PC-3 (cell line): ENCODE measurements around the gene GMDS. TPM values are rescaled to one million over a fixed set of nuclear protein-coding genes. Genes with fewer than 3 reads are reported as not detected.

Source experiments
- ATAC-seq: fragments of 200-7000 bp; cut with Tn5 transposase; 2 replicates; pipeline ENCODE4 v1.9.1; 2020; ENCODE audit warnings: mild to moderate bottlenecking, moderate library complexity
- BruUV-seq: library from RNA; stranded (reverse); fragments of 400-500 nt; replicated peaks from 2 replicates; lab custom pipeline; 2021; lab: Mats Ljungman, UMichigan
- CTCF ChIA-PET: fragments of 300-600 bp; sonication (Branson Sonifier 250); formaldehyde crosslinking; loops from one replicate; lab custom pipeline; 2022; ENCODE audit warnings: antibody characterized with exemption; lab: Charles Lee
- POLR2A ChIA-PET: fragments of 300-600 bp; sonication (Branson Sonifier 250); formaldehyde crosslinking; loops from one replicate; lab custom pipeline; 2022; ENCODE audit warnings: antibody characterized with exemption; ENCODE audit not compliant: unreplicated experiment; lab: Charles Lee
- DNase-seq: peaks from one replicate; pipeline ENCODE4 v3.0.0-alpha.2; 2015
- H2AFZ ChIP-seq: fragments of 300-600 bp; sonication (generic); 2 replicates; pipeline ENCODE4 v1.6.0; 2016; ENCODE audit warnings: antibody characterized with exemption, low read length
- H3F3A ChIP-seq: fragments of 300-600 bp; sonication (generic); one replicate; pipeline ENCODE4 v1.6.0; 2017; ENCODE audit warnings: antibody characterized with exemption, low read length, control low read depth, mild to moderate bottlenecking; ENCODE audit not compliant: unreplicated experiment
- H3K27ac ChIP-seq: fragments of 300-600 bp; sonication (generic); 2 replicates; pipeline ENCODE4 v1.5.1; 2016; ENCODE audit warnings: mild to moderate bottlenecking, low read length
- H3K27me3 ChIP-seq: fragments of 300-600 bp; sonication (generic); 2 replicates; pipeline ENCODE4 v1.6.1; 2016; ENCODE audit warnings: low read length, mixed read lengths
- H3K36me3 ChIP-seq: fragments of 300-600 bp; sonication (generic); 2 replicates; pipeline ENCODE4 v1.6.1; 2016; ENCODE audit warnings: low read depth, mixed run types, low read length, mixed read lengths
- H3K4me1 ChIP-seq: fragments of 300-600 bp; sonication (generic); 2 replicates; pipeline ENCODE4 v1.5.1; 2016; ENCODE audit warnings: low read length; ENCODE audit not compliant: insufficient read depth
- H3K4me2 ChIP-seq: fragments of 300-600 bp; sonication (generic); 2 replicates; pipeline ENCODE4 v1.6.0; 2016; ENCODE audit warnings: low read length
- H3K4me3 ChIP-seq: fragments of 300-600 bp; sonication (generic); 2 replicates; pipeline ENCODE4 v1.5.1; 2016; ENCODE audit warnings: mild to moderate bottlenecking, low read length, mixed read lengths
- H3K79me2 ChIP-seq: fragments of 300-600 bp; sonication (generic); 2 replicates; pipeline ENCODE4 v1.6.1; 2017; ENCODE audit warnings: low read length, mixed read lengths
- H3K9ac ChIP-seq: fragments of 300-600 bp; sonication (generic); 2 replicates; pipeline ENCODE4 v1.6.0; 2016; ENCODE audit warnings: mild to moderate bottlenecking, low read length
- H3K9me2 ChIP-seq: fragments of 300-600 bp; sonication (generic); replicated peaks from 2 replicates; pipeline ENCODE4 v1.6.1; 2016; ENCODE audit warnings: mixed run types, low read length, mixed read lengths
- H3K9me3 ChIP-seq: fragments of 300-600 bp; sonication (generic); 2 replicates; pipeline ENCODE4 v1.6.1; 2016; ENCODE audit warnings: low read length, mixed read lengths
- H4K20me1 ChIP-seq: fragments of 300-600 bp; sonication (generic); 2 replicates; pipeline ENCODE4 v1.6.1; 2016; ENCODE audit warnings: low read length, mixed read lengths
- EZH2 ChIP-seq: fragments of 300-600 bp; sonication (generic); IDR thresholded peaks from one replicate; pipeline ENCODE4 v1.6.1; 2017; ENCODE audit warnings: antibody characterized with exemption, mild to moderate bottlenecking, low read length; ENCODE audit not compliant: unreplicated experiment
- EZH2phosphoT487 ChIP-seq: fragments of 300-600 bp; sonication (generic); IDR thresholded peaks from 2 replicates; pipeline ENCODE4 v1.6.1; 2018; ENCODE audit warnings: mild to moderate bottlenecking, antibody characterized with exemption, low read length, borderline replicate concordance
- intact Hi-C: fragments of 100-400 bp; cut with micrococcal nuclease; formaldehyde crosslinking; loops from 2 replicates; pipeline ENCODE4 v1.9.0; 2023
- total RNA-seq: library from RNA; depleted of rRNA; stranded (reverse); fragments of >200 nt; gene quantifications from 2 replicates; pipeline ENCODE4 v1.2.3, GENCODE V29; 2014
- TF ChIP-seq, protein P1 (sequence below): fragments of 300-600 bp; sonication (generic); conservative IDR thresholded peaks from 2 replicates; pipeline ENCODE4 v1.5.1; 2017; ENCODE audit warnings: antibody characterized with exemption, low read depth, mild to moderate bottlenecking, low read length

Gene GMDS
- total RNA-seq, 1 experiment from 2014 or later: 18.3 TPM

DNA sequence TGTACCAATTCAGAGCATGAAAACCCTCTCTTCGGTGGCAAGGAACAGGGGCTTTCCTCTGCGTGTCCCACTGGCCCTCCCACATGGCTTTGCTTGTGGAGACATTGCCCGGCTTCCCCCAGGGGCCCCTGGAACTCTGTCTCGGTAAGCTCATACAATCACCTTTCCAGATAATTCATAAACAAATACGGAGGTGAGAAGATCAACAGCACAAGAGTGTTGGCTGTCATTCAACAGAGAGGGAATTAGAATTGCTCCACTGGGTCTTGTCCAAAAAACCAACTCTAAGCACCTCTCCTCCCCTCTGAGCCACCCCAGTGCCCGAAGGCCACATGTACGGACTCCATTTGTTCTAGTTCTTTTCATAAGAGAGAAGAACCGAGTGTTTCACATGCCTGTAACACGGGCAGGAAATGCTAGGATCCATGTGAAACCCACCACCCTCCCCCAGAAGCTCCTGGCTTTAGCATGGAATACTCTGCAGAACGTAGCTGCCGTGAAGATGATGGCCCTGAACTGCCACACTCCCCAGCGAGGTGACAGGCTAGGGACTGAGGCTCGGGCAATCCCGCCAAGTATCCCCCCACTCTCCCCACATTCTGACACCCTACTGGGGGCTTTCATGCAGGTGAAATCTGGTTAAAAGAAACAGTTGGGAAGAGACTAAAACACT is 660.3 kb downstream of the GMDS start:
- intact Hi-C loops: no loop called here
- H4K20me1 ChIP-seq: no peaks in the 10 kb centered on the region
- no peak overlapping the region for H3K9ac ChIP-seq
- H3K79me2 ChIP-seq: no peaks in the 10 kb centered on the region
- H3K9me3 ChIP-seq: no peaks in the 10 kb centered on the region
- no peaks in the 10 kb centered on the region for H3K9me2 ChIP-seq
- no peak overlapping the region for H2AFZ ChIP-seq
- ChIA-PET CTCF (no interaction called here), POLR2A (no interaction called here)
- no TSS peak for BruUV-seq
- DNase-seq (no peak), ATAC-seq (no peak)
- no peak overlapping the region for H3K4me3 ChIP-seq
- H3F3A ChIP-seq: no peaks in the 10 kb centered on the region
- TF ChIP-seq, protein P1, sequence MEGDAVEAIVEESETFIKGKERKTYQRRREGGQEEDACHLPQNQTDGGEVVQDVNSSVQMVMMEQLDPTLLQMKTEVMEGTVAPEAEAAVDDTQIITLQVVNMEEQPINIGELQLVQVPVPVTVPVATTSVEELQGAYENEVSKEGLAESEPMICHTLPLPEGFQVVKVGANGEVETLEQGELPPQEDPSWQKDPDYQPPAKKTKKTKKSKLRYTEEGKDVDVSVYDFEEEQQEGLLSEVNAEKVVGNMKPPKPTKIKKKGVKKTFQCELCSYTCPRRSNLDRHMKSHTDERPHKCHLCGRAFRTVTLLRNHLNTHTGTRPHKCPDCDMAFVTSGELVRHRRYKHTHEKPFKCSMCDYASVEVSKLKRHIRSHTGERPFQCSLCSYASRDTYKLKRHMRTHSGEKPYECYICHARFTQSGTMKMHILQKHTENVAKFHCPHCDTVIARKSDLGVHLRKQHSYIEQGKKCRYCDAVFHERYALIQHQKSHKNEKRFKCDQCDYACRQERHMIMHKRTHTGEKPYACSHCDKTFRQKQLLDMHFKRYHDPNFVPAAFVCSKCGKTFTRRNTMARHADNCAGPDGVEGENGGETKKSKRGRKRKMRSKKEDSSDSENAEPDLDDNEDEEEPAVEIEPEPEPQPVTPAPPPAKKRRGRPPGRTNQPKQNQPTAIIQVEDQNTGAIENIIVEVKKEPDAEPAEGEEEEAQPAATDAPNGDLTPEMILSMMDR: no peak
- TF ChIP-seq EZH2phosphoT487: no peak
- TF ChIP-seq EZH2: no peak
- H3K4me1 ChIP-seq: no peaks in the 10 kb centered on the region
- H3K36me3 ChIP-seq: no peaks in the 10 kb centered on the region
- H3K4me2 ChIP-seq: no peak overlapping the region
- H3K27me3 ChIP-seq: peaks cover 30% of the 10 kb centered on the region
- no peak overlapping the region for H3K27ac ChIP-seq

DNA sequence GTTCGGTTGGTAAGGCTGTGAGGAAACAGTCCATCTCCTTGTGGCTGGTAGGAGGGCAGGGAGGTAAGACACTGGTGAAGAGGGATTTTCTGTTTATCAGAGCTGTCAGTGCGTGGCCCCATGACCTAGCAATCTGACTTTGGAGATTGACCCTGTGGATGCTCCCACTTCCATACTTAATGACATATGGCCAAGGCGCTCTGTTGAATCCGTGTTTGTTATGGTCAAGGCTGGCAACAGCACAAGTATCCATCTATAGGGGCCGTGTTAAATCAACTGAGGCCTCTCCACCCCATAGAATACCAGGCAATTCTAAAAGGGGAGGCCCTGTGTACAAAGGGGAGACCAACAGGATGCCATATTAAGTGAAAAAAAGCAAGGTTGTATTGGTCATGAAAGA is 661.3 kb downstream of the GMDS start:
- no peak for TF ChIP-seq EZH2
- TF ChIP-seq, protein P1: no peak
- ChIA-PET POLR2A (no interaction called here), CTCF (no interaction called here)
- Histone ChIP-seq H3K4me2 (no peak overlapping the region), H3K27me3 (peaks cover 30% of the 10 kb centered on the region), H2AFZ (no peak overlapping the region), H3K27ac (no peak overlapping the region), H4K20me1 (no peaks in the 10 kb centered on the region), H3F3A (no peaks in the 10 kb centered on the region), H3K9ac (no peak overlapping the region), H3K9me3 (no peaks in the 10 kb centered on the region), H3K79me2 (no peaks in the 10 kb centered on the region), H3K4me3 (no peak overlapping the region), H3K9me2 (no peaks in the 10 kb centered on the region), H3K4me1 (no peaks in the 10 kb centered on the region), H3K36me3 (no peaks in the 10 kb centered on the region)
- DNase-seq: no peak
- no TSS peak for BruUV-seq
- ATAC-seq: no peak
- intact Hi-C loops: no loop called here

DNA sequence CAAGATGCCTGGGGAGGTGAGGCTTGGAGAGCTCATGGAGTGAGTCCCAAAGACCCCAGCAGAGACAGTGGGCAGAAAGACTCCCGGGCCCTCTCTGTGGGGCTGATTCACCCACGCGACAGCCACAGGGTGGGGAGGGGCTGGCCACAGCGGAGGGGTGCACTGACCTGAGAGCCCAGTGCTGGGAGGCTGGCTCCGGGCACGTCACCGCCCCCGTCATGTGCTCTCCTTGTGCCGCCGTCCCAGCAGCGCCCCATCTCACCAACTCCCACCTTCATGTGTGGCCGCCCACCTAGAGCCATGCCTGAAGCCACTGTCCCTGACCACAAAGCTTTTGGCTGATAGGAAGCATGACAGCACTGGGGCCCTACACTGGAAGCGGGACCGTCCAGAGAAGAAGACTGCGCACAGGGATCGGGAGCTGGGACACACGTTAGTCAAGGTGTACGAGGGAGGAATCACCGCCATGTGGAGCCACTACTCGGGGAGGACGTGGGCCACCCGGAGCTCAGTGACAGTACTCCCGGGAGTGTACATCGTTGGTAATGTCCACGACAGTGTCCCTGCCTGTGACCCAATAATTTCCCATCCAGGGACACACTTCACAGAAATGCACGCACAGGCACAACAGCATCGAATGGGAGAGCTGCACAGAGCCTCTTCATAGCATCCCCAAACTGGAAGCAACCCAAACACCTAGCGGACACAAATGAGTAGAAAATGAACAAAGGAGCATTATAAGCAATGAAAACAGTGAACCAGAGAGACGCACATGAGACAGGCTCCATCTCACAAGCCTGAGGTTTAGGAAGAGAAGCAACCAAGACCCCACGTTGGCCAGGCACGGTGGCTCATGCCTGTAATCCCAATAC is 664.0 kb downstream of the GMDS start:
- no peaks in the 10 kb centered on the region for H3K79me2 ChIP-seq
- no peaks in the 10 kb centered on the region for H3K36me3 ChIP-seq
- DNase-seq (no peak), ATAC-seq (no peak)
- H3F3A ChIP-seq: no peaks in the 10 kb centered on the region
- ChIA-PET CTCF (no interaction called here), POLR2A (no interaction called here)
- no peak overlapping the region for H3K9ac ChIP-seq
- no peak overlapping the region for H3K4me2 ChIP-seq
- H2AFZ ChIP-seq: no peak overlapping the region
- no peaks in the 10 kb centered on the region for H4K20me1 ChIP-seq
- H3K9me3 ChIP-seq: no peaks in the 10 kb centered on the region
- no peak overlapping the region for H3K4me3 ChIP-seq
- no TSS peak for BruUV-seq
- H3K27me3 ChIP-seq: peaks cover 39% of the 10 kb centered on the region
- H3K27ac ChIP-seq: no peak overlapping the region
- TF ChIP-seq, protein P1: no peak
- TF ChIP-seq EZH2phosphoT487: no peak
- no peak for TF ChIP-seq EZH2
- no peaks in the 10 kb centered on the region for H3K9me2 ChIP-seq
- H3K4me1 ChIP-seq: no peaks in the 10 kb centered on the region
- intact Hi-C loops: no loop called here
